ENCODE measurements around the gene FOXO1.
A peak's percentile ranks its signal among the peaks of the same experiment; 100 is the strongest.

The FOXO1 gene

GRCh38 chr13:40537146-40537895, 129.1 kb downstream of the FOXO1 start:
- DNase-seq, result peak; percentile 35

GRCh38 chr13:40536443-40537113, 129.9 kb downstream of the FOXO1 start:
- DNase-seq, result peak; percentile 48

- DNase-seq, result no peak
Observed at GRCh38 chr13:40535345-40535836, 131.1 kb downstream of the FOXO1 start.

DNA sequence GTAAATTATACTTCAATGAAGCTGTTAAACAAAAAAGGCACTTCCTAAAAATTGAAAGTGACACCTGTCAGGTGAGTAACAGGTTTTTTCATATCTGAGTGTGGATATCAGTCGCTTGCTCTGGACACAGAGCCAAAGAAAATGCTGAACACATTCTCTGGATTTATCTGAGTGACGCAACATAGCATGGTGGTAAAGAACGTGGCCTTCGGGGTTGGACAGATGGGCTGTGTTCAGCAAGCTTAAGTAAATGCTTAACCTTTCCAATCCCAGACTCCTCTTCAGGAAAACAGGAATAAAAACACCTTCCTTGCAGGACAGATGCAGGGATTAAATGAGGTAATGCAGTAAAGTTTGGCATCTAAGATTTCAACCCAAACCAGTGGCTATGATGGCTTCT, 132.0 kb downstream of the FOXO1 start:
- no peak for DNase-seq

DNA sequence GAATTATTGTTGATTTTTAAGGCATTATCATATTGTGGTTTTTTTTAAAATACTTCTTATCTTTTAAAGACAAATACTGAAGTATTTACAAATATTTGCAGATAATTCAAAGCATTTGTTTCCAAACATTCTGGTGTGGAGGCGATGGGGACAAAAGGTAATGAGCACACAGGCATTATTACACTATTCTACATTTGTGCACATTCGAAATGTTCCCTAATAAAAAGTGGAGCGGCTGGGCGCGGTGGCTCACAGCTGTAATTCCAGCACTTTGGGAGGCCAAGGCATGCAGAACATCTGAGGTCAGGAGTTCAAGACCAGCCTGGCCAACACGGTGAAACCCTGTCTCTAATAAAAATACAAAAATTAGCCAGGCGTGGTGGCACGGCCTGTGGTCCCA, 133.4 kb downstream of the FOXO1 start:
- DNase-seq, result no peak

DNA sequence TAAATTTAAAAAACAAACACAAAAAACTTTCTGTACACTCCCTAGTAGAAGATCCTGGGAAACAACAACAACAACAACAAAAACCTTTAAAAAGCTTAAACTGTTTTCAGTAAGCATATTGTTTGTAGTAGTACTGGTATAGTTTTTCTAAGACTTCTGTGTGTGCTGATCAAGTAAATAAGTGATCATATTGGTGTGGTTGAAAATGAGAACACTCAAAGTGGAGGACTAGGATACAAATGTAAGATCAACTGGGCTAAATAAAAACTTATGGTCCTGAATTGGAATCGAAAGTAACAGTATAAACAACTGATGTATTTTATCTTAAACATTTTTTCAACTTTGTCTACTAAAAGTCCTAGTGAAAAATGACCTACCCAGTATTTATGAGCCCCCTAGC, 135.5 kb downstream of the FOXO1 start:
- DNase-seq, result no peak

DNA sequence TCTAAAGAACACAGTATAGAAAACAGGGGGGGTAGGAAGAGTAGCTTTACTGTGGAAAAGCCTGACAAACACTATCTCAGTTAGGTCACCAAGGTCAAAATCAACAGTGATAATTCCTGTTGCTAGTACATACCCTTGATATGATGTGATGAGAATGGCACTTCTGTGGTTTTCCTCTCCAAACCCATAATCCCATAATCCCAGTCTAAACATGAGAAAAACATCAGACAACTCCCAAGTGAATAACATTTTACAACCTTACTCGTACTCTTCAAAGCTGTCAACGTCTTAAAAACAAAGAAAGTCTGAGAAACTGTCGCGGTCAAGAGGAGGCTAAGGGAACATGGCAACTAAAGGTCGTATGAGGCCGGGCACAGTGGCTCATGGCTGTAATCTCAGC, 137.6 kb downstream of the FOXO1 start:
- no peak for DNase-seq

GRCh38 chr13:40527914-40528313, 138.5 kb downstream of the FOXO1 start:
- no peak for DNase-seq

- no peak for DNase-seq
Observed at GRCh38 chr13:40522282-40522681, 144.2 kb downstream of the FOXO1 start.

DNA sequence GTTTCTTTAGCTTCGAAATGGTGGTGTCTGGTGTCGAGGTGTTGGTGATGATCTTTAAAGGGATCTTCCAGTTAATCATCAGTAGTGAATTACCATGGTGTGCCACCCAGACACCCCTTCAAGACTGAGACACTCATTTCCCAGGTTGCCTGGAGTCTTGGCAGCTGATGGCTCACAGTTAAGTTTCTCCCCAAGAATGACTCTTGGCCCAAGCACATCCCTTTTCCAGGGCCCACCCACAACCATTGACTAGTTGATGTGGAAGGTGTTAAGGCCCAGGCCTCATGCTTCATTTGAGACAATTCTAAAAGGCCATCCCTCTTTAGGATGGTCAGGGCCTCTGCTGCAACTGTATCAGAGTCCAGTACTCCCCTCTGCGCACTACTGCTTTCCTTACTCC, 145.5 kb downstream of the FOXO1 start:
- DNase-seq, result no peak

DNA sequence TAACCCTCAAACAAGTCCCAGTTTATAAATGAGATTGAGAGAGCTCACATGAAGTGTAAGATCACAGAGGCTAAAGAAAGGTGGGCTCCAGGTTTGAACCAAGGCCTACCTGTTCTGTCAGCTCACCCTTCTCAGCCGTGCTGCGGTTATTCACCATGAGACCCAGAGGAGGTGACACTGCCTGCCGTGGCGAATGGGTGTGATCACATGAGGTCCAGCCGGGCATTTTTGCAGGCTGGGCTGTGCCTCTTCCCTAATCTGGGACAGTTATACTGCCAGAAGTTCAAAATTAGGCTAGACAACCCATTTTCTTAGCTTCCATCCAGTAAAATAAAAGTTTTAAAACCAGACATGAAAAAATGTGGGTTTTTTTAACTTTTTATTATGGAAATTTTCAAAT, 146.8 kb downstream of the FOXO1 start:
- DNase-seq, result no peak

DNA sequence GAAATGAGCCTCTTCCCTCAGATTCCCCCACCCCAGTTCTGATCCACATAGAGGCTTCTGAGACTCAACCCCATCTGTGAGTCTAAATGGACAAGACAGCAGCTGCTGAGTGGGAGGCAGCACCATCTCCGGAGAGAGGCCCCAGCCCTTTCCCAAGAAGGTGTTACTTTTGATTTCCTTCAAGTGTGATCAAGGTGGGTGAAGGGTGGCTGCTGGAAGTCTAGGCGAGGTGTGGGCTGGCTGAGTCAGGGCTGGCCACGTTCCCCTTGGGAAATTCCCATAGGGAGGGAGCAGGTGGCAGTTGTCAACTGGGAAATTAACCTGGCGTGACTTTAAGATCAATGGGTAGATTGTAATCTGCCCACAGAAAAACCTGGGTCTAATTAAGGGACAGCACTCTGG, 148.0 kb downstream of the FOXO1 start:
- DNase-seq, result peak; percentile 84

- DNase-seq, result peak; percentile 74
Observed at GRCh38 chr13:40517486-40518480, 148.7 kb downstream of the FOXO1 start.

GRCh38 chr13:40515702-40516101, 150.7 kb downstream of the FOXO1 start:
- DNase-seq, result no peak

GRCh38 chr13:40514802-40515201, 151.6 kb downstream of the FOXO1 start:
- no peak for DNase-seq

GRCh38 chr13:40509876-40510275, 156.6 kb downstream of the FOXO1 start:
- DNase-seq, result no peak

GRCh38 chr13:40508767-40509342, 157.6 kb downstream of the FOXO1 start:
- DNase-seq, result no peak

- DNase-seq, result no peak
Observed at GRCh38 chr13:40508127-40508526, 158.3 kb downstream of the FOXO1 start.

DNA sequence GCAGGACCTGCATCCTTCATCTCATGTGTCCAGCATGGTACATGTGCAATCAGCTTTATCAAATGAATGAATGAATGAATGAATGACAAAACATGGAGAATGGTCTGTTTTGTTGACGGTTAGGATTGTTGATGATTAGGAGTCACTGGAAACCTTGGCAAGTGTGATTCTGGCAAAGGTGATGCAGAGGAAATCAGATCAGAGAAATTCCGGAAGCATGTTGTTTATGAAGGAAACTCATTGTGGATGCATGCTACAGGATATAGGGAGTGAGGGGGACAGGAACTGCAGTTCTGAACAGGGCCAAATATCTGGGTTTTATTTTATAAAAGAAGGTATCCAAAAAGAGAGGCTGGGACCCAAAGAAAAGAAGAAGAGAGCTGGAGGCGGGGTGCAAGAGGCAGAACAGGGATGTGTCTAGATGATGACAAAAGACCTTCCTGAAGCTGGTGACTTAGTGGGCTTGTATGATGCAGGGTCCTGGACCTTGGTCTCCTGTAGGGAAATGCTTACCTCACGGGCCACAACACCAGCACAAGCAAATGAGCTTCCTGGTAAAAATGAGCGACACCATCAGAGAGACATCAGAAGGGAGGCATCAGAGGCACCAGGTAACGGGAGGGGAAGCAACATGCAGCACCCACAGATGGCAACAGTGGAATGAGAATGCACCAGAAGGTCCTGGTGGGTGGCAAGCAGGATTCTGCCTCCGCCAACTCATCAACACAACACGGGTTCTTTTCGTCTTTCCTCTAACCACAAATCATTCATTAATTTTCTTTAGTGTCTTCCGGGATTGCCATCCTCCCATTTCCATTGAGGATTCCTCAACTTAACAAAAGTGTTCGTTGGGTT, 159.6 kb downstream of the FOXO1 start:
- no peak for DNase-seq

Data from activated CD8-positive, alpha-beta memory T cell treated with anti-CD3 and anti-CD28 coated beads for 24 hours (primary cell).